GM18909 (cell line): ENCODE measurements around the gene UNC13C.

ENCODE experiments used
- ATAC-seq: cut with Tn5 transposase; IDR thresholded peaks from one replicate; pipeline ENCODE4 v1.9.1; 2021; ENCODE audit warnings: mild to moderate bottlenecking; ENCODE audit not compliant: unreplicated experiment, poor library complexity

Gene UNC13C

DNA sequence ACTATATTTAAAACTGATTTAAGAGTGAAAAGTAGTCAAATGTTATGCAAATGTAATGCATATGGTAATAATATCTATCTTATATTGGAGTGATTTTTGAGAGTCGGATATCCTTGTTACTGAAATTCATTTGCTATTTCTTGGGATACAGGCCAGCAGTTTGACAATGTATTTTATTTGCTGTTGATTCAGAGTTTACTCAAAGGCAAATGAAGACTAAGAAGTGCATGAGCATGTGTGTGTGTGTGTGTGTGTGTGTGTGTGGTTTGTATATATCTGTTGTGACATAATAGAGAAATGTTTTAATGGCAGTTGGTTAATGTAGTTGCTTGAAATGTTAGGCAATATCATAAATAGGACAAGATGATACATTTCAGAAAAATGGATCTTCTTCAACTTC is 39.0 kb downstream of the UNC13C start:
- ATAC-seq = no peak

DNA sequence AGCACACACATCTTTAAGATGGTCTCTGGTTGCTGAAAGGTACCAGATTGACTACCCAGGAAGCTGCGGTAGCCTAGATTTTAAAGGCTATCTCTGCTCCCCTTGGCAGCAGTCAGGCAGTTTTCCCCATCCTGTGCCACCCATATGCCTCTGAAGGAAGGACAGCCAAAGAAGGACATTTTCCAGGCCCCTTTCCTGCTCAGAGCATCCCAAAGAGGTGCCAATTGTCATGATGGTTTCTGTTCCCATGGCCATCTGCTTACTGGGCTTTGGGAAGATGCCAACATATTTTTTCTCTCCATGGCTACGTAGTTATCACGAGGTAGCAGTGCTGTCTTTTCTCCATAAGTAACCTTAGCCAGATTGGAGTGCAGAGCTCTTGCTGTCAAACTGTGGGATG is 39.7 kb downstream of the UNC13C start:
- no peak for ATAC-seq

DNA sequence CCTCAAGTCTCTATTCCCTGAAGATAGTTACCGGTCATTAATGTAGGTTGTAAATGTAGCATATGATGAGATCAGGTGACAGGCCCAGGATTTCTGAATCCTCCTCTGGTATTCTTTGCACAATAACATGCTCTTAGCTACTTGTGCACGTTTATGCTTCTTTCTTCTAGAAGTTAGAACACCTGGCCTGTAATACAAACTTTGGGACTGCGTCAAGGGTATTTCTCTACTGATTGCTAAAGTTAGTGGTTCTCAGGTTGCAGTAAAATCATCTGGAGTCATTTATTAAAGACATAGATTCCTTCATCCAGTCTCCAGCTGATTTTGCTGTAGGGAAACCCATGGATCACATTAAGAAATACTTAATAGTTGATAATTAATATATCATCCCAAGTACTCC is 48.0 kb downstream of the UNC13C start:
- ATAC-seq = no peak

DNA sequence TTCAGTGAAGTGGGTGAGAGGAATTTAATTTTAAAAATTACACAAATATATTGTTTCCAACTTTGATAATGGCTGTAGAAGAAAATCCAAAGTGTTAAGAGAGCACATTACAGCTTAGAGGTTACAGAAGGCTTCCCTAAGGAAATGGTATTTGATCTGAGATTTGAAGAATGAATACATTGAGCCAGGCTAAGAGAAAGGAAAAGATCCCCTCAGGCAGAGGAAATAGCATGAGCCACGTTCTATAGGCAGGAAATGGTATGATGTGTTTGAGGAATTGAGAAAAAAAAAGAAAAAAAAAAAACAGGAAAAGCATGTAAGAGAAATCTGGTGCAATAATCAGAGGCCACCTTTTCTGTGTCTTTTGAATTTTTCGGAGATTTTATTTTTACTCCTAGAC is 48.6 kb downstream of the UNC13C start:
- ATAC-seq = no peak

DNA sequence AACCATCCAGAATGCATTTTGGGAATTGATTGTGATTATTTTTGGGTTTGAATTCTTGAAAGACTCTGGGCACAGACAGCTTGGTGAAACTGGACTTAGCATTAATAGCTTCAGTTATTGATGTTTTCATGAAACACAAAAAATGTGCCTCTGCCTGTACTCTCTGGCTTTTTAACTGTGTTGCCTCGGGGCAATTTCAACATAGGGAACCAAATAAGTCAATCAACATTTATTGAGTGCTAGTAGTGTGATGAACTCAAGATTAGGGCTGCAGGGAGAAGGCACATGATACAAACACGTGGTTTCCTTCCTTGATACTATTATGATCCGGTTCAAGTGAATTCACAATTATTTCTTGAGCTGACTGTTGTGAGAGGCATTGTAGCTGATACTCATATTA is 50.8 kb downstream of the UNC13C start:
- ATAC-seq = no peak

DNA sequence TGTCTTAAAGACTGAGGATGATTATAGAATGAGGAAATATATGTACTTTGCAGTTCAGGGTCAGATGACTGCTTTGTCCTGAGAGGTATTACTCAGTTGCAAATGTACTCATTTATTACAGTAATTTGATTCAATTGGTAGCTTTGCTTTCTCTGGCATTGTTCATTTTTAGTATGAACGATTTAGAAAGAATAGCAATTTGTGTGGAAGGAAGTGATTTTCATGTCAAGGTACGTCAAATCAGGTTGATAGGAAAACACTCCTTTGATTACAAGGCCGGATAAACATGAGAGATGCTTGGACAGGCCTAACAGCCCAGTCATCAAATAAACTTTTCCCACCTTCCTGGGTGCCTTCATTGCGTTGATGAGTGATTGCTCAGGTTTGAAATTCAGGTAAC is 53.8 kb downstream of the UNC13C start:
- no peak for ATAC-seq

DNA sequence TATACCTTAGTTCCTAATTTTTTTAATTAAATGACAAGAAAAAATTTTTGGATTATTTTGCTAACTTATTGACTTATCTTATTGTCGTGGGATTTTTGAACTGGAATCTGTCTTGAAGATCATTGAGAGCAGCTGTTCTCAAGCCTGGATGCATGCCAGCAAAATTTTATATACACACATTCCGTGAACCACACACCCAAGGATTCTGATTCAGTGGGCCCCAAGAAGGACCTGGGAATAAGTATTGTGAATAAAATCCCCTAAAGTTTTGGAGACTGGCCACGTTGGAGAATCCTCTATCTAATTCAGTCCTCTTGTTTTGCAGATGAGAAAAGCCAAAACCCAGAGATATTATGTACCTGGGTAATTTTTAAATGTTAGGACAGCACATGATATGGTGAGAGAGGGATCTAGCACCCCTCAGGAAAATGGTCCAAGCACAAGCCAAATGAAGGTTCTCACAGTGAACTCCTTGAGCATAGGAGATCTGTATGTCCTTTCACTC is 55.2 kb downstream of the UNC13C start:
- no peak for ATAC-seq

DNA sequence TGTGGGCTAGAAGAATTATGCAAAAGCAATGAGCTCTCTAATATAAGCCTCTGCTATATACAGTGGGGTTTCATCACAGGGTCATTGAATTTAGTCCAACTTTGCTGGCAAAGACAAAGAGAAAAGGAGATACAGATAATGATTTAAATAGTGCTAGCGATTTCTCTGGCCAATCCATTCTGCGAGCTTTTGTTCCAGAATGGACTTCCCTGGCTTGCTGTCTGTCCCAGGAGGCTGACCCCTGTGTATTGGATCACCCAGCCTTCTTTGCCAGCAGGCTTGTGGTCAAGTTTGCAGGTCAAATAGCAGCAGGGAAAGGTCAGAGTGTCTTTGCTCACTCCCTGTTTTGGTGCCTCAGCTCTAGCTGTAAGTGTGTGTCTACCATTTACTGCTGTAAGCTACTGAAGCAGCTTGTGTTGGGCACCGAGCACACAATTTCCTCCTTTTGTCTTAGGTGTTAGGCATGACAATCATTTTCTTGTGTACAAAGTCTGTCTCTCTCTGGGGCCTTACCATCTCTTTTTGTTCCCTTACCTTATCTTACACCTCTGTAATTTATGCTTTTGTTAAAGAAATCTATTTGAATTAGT is 55.7 kb downstream of the UNC13C start:
- ATAC-seq = no peak

DNA sequence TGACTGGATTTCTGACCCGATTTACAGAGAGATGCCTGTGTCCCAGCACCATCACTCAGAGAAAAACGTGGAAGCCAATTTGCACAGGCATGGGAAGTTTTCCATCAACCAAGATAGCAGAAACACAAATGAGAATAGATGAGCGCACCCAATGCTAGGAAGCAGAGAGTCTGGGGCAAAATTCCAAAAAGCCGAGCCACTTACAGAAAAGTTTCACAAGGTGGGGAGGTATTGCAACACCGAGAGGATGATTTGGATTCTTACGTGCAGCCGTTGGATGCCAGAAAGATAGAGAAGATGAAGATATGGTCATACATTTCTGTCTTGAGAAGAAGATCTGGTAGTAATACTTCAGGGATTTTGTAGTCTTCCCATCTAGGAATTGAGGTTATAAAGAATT is 57.4 kb downstream of the UNC13C start:
- ATAC-seq = no peak

DNA sequence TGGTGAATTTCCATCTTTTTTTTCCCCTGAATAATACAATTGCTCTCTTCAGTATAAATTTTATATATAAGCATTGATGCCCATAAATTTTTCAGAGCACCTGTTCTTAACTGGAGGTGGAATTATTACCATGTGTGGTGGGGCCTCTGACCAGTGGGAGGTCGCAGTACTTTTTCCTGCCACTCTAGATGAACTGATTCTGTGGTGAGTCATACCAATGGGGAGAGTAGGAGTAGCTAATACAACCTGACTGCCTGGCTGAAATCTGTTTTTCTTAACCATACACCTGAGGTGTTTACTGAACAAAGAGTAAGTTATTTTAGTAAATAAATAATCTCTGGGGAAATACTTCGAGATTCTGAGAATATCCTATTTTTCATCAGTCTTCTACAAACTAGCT is 67.2 kb downstream of the UNC13C start:
- ATAC-seq = no peak

DNA sequence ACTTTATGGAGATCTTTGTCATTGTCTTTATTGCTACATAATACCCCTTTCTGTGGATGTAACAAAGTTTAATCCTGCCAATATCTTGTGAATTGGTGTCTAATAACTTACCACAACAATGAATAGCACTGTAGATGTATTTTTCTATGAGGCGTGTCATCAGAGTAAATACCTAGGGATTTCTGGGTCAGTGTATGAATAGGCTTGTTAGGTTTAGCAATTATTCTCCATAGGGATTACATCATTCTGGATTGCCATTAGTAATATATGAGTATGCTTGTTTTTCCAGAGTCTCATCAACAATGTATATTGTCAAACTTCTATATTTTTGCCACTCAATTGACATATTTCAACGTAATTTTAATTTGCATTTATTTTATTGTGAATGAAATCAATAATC is 67.9 kb downstream of the UNC13C start:
- ATAC-seq = no peak

DNA sequence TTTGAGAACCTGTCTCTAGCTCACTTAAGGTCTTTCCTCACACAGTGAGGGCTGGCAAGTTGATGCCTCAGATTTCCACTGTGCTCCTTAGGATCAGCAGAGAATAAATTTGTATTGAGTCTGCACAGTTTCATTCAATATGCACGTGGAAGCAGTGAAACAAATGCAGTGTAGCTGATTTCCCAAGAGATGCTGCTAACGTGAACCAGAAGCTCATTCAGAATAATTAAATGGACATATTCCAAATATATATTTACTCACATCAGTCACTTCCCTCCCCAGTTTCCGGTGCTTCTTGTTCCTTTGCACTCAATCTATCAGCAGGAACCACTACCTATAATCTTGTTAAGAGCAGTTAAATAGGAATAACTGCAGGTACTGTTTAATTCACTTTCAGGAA is 86.1 kb downstream of the UNC13C start:
- ATAC-seq = no peak

DNA sequence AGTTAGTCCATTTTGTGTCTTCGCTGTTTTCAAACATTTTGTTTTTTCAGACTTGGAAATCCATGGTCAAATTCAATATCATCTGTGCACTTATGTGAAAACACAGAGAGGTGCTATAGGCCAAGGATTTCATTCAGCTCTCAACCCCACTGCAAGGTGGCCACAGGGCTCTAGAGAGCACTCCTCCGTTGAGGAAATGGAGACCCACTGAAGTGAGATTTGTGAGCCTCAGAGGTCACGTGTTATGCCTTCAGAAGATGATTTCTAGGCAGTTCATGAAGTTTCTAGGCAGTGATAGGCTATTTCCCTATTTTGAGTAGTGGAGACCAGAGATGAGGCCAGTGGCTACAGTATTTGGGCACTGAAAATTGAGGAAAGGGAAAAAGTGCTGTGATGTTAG is 88.2 kb downstream of the UNC13C start:
- ATAC-seq = no peak

DNA sequence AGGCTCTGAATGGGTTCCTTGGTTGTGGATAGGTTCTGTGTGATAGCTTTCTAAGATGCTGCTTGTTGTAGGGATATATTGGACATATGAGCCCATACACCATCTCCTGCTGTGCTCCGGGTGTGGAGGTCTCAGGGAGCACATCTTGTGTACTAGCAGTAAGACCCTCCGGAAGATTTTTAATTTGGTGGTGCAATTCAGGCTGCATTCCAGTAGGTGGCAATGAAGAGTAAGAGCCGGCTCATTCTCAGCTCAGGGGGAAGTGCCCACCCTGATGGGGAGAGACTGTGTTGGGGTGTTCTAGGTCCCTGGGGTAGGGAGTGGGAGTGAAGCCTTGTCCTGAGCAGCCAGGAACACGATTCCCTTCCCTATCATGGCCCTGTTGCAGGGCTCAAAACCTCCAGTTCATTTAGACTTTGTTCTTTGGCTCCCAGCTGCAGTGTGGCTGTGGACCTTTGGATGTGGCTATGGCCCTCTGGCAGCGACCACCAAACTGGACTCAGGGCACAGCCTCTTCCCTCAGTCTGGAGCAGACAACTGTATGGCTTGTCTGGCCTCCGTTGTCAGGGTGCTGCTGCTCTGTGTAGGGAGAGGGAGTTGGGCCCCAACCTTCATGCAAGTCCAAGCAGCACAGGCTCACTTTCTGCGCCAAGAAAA is 104.7 kb downstream of the UNC13C start:
- ATAC-seq = no peak

DNA sequence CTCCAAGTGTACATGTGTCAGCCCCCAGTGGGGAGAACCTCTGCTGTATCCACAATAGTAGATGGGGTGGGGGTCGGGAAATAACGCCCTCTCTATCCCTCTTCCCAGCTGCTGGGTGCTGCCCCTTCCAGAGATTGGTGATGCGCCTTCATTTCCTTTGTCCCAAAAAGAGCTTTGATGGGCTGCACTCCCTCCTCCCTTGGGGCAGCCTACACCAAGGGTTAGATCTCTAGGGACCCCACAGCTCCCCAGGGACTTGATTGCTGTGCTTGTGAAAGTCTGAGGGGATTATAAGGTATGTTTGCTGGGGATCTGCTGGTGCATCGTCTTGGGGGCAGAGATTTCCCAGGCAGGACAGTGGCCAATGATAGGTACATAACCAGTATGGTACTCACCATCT is 105.3 kb downstream of the UNC13C start:
- no peak for ATAC-seq

DNA sequence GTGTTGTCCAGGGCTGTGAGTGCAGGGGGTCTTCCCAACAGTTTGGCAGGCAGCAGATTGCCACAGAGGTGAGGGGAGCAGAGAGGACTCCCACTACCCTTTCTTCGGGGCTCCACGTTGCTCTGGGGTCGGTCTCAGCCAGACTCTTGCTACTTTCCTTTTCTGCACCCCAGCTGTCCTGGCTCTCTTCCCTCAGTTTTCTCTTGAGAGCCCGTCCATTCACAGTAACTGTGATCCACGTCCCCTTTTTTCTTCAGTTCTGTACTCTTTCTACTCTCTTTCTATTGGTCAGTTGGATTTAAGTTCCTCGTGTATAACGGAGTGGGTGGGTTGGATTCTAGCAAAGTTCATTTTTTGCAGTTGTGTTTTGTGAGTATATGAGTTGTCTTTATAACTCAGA is 105.8 kb downstream of the UNC13C start:
- ATAC-seq = no peak

DNA sequence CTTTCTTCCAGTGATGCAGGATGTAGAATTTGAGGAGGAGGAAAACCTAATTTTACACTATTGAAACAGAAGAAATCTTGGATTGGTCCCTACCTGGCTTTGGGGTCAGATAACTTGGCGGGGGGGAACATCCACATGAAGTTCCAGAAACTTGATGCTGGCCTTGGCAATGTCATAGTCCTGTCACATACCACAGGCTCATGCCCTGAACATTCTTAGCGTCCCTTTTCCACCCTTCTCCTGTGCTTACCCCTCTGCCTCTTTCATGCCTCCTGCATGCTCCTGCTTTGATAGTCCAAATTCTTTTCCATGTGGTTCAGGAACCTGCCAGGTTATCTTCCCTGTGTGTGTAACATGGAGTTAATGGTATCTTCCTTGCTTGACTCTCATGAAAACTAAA is 110.6 kb downstream of the UNC13C start:
- no peak for ATAC-seq

DNA sequence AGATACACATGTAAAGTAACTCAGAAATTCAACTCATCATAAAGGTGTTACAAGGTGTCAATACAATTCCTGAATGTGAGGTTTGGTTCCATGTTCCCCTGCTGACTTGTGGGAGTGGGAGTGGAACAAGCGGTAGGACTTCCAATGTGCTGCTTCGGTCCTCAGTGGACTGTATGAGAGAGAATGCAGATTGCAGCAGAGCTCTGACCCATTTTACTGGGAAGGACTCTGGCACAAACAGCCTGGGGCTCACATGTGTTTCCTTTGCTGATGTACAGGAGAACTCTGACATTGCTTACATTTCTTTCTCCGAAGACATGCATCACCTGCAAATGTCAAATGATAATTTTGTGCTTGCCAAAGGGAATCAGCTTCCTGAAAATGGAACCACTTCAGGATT is 111.5 kb downstream of the UNC13C start:
- ATAC-seq = no peak

DNA sequence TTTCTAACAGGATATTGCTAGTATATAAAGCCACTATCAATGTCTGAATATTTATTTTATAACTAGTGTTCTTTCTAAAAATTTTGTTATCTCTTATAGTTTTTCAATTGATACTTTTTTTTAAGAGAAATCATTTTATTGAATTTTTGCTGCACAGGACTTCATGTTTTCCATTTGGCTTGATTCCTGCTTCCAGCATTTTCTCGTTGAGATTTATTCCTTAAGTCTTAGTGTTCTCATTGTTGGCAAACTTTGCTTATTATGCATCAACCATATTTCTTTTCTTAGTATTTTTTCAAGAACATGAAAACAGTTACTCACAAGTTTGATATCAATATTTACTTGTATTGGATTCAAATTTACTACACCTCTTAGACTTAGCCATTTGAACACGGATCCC is 113.4 kb downstream of the UNC13C start:
- no peak for ATAC-seq

DNA sequence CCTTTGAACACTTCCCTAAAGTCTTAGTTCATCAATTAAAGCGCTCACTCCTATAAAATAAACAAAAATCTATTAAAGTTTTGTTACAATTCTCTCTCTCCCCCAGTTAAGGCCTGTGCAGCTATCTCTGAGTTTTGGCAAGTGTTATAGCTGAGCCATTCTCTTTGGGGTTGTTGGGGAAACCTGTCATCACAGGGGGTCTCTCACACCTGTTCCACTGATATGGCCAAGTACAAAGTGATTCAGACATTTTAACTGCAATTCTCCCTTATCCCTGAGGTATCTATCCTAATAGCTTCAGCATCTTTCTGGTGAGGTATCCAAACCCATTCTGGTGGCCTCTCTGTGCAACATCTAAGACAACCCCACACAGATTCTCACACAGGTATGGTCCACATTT is 116.4 kb downstream of the UNC13C start:
- ATAC-seq = no peak

DNA sequence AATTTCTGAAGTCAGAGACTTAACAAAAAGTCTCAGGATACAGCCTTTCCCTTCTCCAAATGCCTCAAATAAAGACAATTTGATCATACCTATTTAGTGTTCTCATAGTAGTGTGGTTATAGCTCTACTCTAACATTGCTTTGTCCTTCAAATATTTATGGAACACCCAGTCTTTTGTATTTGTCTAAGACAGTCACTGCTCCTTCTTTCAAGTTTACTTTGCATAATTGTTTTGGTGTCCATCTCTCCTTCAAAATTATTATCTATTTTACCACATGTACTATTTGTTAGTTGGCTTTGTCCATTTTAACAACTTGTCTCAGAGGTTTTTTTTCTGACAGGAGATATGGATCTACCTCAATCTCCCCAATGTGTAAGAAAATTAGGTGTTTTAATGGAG is 118.8 kb downstream of the UNC13C start:
- no peak for ATAC-seq

DNA sequence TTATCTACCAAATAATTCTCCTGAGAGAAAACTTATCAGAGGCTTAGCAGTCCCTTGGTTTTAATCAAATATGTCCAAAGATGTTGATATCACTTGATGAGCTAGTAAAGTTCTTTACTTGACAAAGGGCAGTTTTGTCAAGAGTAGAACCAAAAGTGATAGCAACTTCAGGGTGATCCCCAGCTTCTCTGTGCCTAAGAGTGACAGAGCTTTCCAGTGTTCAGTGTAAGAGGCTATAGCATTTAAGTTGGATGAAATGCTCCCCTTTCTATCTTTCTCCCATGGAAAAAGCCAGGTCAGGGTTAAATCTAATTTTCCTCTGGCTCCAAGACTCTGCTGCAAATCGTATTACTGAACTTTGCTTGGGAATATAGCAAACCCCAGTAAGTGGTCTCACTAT is 120.8 kb downstream of the UNC13C start:
- ATAC-seq = no peak
